Stomach (tissue), 9 donors: ENCODE data around the gene CFAP299. TPM values are rescaled to one million over a fixed set of nuclear protein-coding genes. Genes with fewer than 3 reads are reported as not detected.

ENCODE experiments used
- DNase-seq, 2 donors: peaks; one replicate each; pipeline versions ENCODE4 v3.0.0 to v3.0.0-alpha.2; 2013 to 2019
- H3K27ac ChIP-seq, 5 donors: fragments of 200-600 bp in 4 of 5; sonication (generic) in 4 of 5; one replicate each; pipeline ENCODE4 v1.5.1; 2013 to 2019; ENCODE audit warnings: mild to moderate bottlenecking in 1 of 5, moderate library complexity in 1 of 5
- H3K27me3 ChIP-seq, 3 donors: fragments of 200-600 bp; sonication (generic); one replicate each; pipeline ENCODE4 v1.5.1; 2017 to 2019; ENCODE audit warnings: mixed run types in 1 of 3
- H3K36me3 ChIP-seq, 4 donors: fragments of 200-600 bp; sonication (generic); 1 replicate in 3 of 4; 2 replicates in 1 of 4; pipeline ENCODE4 v1.5.1; 2016 to 2019
- H3K4me1 ChIP-seq, 4 donors: fragments of 200-600 bp; sonication (generic); one replicate each; pipeline ENCODE4 v1.5.1; 2016 to 2019
- H3K4me3 ChIP-seq, 4 donors: fragments of 200-600 bp; sonication (generic) in 3 of 4; one replicate each; pipeline ENCODE4 v1.5.1; 2016 to 2019; ENCODE audit warnings: mild to moderate bottlenecking in 1 of 4
- H3K9me3 ChIP-seq, 4 donors: fragments of 200-600 bp; sonication (generic); one replicate each; pipeline ENCODE4 v1.5.1; 2016 to 2019
- CTCF ChIP-seq, 7 experiments: fragments of 450-650 bp in 4 of 7; fragments of 200-600 bp in 3 of 7; sonication (generic) in 3 of 7; IDR thresholded peaks; one replicate each; pipeline ENCODE4 v1.5.1; 2016 to 2019; ENCODE audit warnings: antibody characterized with exemption in 7 of 7, control low read depth in 2 of 7, mild to moderate bottlenecking in 1 of 7
- EP300 ChIP-seq: sonication (generic); formaldehyde crosslinking; IDR thresholded peaks from one replicate; pipeline ENCODE4 v1.6.1; 2017; ENCODE audit warnings: antibody characterized with exemption
- POLR2A ChIP-seq, 4 donors: fragments of 450-650 bp; IDR thresholded peaks; one replicate each; pipeline ENCODE4 v1.6.1; 2016; ENCODE audit warnings: antibody characterized with exemption in 4 of 4, control low read depth in 2 of 4, mild to moderate bottlenecking in 1 of 4, moderate library complexity in 1 of 4
- POLR2AphosphoS5 ChIP-seq, 3 donors: sonication (generic); formaldehyde crosslinking; IDR thresholded peaks; one replicate each; pipeline ENCODE4 v1.6.1; 2016; ENCODE audit warnings: antibody characterized with exemption in 3 of 3
- WGBS, 5 donors: extraction: QIAGEN DNeasy Blood & Tissue Kit in 3 of 5; methylation state at CpG; one replicate each; pipeline versions ENCODE4 v1.1.5 to v1.1.7; 2013 to 2018; 5-methylcytosine and 5-hydroxymethylcytosine counted together
- intact Hi-C: fragments of 100-400 bp; cut with DNase I; formaldehyde crosslinking; loops from one replicate; pipeline ENCODE4 v1.15.1; 2023; ENCODE audit warnings: low total_unique reads
- polyA plus RNA-seq, 3 donors: library from polyadenylated mRNA; stranded (reverse); fragments of 200-250 nt; gene quantifications; one replicate each; pipeline ENCODE4 v1.2.3, GENCODE V29; 2013
- total RNA-seq, 5 donors: library from RNA; depleted of rRNA; stranded (reverse); fragments of >200 nt; gene quantifications; one replicate each; pipeline versions ENCODE4 v1.1.0 to v1.2.3, GENCODE V29; 2014 to 2016
- donor health status: healthy with polysubstance abuse.
- donor health status: Bipolar disorder and iron deficiency.
- donor health status: healthy.

CFAP299 gene
- total and polyA plus RNA-seq, 8 donors = 0.73 TPM; not detected in 7

- H3K36me3 ChIP-seq = no peaks in the 10 kb centered on the region
- H3K9me3 ChIP-seq = peaks cover 0 to 16% (median 3%) of the 10 kb centered on the region in 4 donors
- no peak overlapping the region for H3K27ac ChIP-seq
- DNase-seq = no peak
- no peak for TF ChIP-seq CTCF (IDR thresholded peaks at IDR 0.05)
- TF ChIP-seq POLR2A (IDR thresholded peaks at IDR 0.05) = no peak
- no peak for TF ChIP-seq EP300
- no peak for TF ChIP-seq POLR2AphosphoS5 (IDR thresholded peaks at IDR 0.05)
- WGBS, 5 donors = 59 to 66% (median 62%) methylated on average over 2 of the region's 2 CpGs
- no peaks in the 10 kb centered on the region for H3K27me3 ChIP-seq
- intact Hi-C loops = no loop called here
- no peak overlapping the region for H3K4me3 ChIP-seq
- no peaks in the 10 kb centered on the region for H3K4me1 ChIP-seq
Observed at GRCh38 chr4:80767944-80768343, 432.4 kb downstream of the CFAP299 start.

- H3K27ac ChIP-seq = no peak overlapping the region
- DNase-seq = no peak
- no peaks in the 10 kb centered on the region for H3K4me1 ChIP-seq
- no peaks in the 10 kb centered on the region for H3K27me3 ChIP-seq
- intact Hi-C loops = no loop called here
- no peaks in the 10 kb centered on the region for H3K9me3 ChIP-seq
- H3K36me3 ChIP-seq = no peaks in the 10 kb centered on the region
- WGBS, 5 donors = 66 to 79% (median 74%) methylated on average over 5 of the region's 5 CpGs
- no peak overlapping the region for H3K4me3 ChIP-seq
- TF ChIP-seq EP300 (no peak), CTCF (IDR thresholded peaks at IDR 0.05) (no peak)
Observed at GRCh38 chr4:80776168-80776567, 440.6 kb downstream of the CFAP299 start.

GRCh38 chr4:80781431-80781830 is 445.9 kb downstream of the CFAP299 start:
- Histone ChIP-seq H3K9me3 (no peaks in the 10 kb centered on the region), H3K4me1 (no peaks in the 10 kb centered on the region), H3K27ac (no peak overlapping the region), H3K36me3 (no peaks in the 10 kb centered on the region), H3K4me3 (no peak overlapping the region), H3K27me3 (no peaks in the 10 kb centered on the region)
- TF ChIP-seq CTCF (IDR thresholded peaks at IDR 0.05) = no peak
- no peak for TF ChIP-seq EP300
- no peak for TF ChIP-seq POLR2A (IDR thresholded peaks at IDR 0.05)
- no peak for TF ChIP-seq POLR2AphosphoS5 (IDR thresholded peaks at IDR 0.05)
- no peak for DNase-seq
- intact Hi-C loops = no loop called here
- 73 to 86% (median 75%) methylated on average over 1 of the region's 1 CpG for WGBS, 5 donors

- DNase-seq = no peak
- peaks cover 0 to 3% (median 0%) of the 10 kb centered on the region in 4 donors for H3K9me3 ChIP-seq
- WGBS, 5 donors = 59 to 82% (median 64%) methylated on average over 1 of the region's 1 CpG
- H3K27ac ChIP-seq = no peak overlapping the region
- intact Hi-C loops = no loop called here
- H3K4me1 ChIP-seq = no peaks in the 10 kb centered on the region
- H3K36me3 ChIP-seq = no peaks in the 10 kb centered on the region
- TF ChIP-seq POLR2AphosphoS5 (IDR thresholded peaks at IDR 0.05) (no peak), CTCF (IDR thresholded peaks at IDR 0.05) (no peak), EP300 (no peak), POLR2A (IDR thresholded peaks at IDR 0.05) (no peak)
- no peak overlapping the region for H3K4me3 ChIP-seq
- no peaks in the 10 kb centered on the region for H3K27me3 ChIP-seq
Observed at GRCh38 chr4:80787306-80787705, 451.8 kb downstream of the CFAP299 start.
